COR-L47 (cell line): ENCODE data around the gene PPM1M.
A peak's percentile ranks its signal among the peaks of the same experiment; 100 is the strongest.

ENCODE experiments used
- DNase-seq: peaks from one replicate; lab custom pipeline; 2025; lab: John Stamatoyannopoulos, UW

PPM1M gene

DNA sequence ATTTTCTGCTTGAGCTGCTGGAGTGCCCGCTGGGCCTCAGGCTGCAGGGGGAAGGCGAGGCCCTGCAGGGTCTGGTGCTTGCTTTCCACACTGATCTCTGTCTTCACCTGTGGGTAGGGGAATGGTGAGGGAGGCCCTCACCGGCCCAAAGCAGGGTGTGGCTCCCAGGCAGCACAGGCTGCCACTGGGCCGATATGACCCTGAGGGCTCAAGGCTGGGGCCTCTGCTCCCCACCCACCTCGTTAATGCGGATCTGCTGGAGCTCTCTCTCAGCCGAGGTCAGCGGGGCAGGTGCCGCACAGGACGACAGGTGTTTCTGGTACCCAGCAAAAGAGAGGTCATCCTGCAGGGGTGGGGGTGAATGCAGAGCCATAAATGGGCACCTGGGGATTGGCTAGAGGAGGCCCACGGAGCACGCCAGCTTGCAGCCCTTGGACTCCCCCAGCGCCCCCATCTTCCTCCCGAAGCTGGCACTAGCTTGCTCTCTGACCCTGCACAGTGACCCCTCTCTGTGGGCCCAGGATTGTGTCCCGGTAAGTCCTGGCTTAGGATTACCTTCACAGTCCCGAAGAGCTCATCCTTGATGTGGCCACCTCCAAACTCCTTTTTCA lies 14.6 kb upstream of the PPM1M start:
- DNase-seq, result no peak

DNA sequence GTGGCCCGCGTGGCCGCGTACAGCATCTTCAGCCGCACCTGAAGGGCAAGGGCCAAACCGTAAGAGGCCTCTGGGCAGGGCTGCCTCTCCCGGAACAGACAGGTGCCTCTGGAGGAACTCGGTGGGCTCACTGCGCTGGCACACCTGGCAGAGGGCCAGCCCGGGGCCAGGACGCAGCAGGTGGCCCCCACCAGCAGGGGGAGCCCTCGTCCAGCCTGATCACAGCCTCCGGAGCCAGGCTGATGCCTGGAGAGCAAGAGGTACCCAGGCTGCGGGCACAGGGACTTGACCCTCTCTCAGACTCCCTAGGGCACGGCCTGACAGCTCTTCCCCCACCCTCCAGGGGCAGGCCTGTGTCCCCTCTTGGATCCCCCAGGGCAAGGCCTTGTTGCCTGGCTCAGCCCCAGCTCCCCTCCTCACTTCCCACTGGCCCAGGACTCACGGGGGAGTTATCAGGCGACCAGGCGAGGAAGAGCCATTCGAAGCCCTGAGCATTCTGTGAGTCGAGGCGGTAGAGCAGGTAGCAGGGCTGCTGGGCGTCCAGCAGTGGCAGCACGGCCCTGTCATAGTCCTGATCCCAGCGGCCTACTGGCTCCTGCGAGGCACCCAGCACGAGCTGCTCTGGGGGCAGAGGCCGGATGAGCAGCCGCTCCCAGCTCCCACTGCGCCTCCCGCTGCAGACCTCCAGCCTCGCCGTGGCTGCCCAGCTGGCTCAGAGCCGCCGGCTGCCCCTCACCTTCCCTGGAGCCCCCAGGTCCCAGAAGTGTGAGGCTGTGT lies 13.9 kb upstream of the PPM1M start:
- DNase-seq, result no peak

DNA sequence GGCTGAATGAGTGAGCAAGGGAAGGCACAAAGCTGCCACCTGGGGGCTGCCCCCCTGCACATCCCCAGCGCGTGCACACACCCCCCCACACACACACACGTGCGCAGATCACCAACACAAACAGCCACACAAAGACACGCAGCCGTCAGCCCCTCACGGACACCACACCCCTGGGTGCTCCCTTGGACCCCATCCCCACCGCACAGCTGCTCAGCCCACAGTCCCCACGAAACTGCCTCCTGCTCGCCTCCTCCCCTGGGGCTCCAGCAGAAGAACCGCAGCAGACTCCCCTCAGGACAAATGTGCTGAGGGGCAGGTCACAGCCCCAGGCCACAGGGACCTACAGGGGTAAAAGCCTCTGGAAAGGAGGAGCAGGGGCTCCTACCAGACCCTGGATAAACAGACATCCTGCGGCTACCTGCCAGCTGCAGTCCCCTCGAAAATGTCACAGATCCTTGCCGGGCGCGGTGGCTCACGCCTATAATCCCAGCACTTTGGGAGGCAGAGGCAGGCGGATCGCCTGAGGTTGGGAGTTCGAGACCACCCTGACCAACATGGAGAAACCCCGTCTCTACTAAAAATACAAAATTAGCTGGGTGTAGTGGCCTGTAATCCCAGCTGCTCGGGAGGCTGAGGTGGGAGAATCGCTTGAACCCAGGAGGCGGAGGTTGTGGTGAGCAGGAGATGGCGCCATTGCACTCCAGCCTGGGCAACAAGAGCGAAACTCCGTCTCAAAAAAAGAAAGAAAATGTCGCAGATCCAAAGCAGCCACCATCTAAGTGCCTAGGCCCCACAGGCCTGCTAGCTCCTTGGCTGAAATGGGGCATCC lies 13.1 kb upstream of the PPM1M start:
- no peak for DNase-seq

- no peak for DNase-seq
Observed at GRCh38 chr3:52233108-52233591, 12.4 kb upstream of the PPM1M start.

GRCh38 chr3:52233968-52234367 lies 11.6 kb upstream of the PPM1M start:
- DNase-seq, result no peak

- no peak for DNase-seq
Observed at GRCh38 chr3:52234516-52235447, 10.8 kb upstream of the PPM1M start.

- DNase-seq, result no peak
Observed at GRCh38 chr3:52236424-52236886, 9.1 kb upstream of the PPM1M start.

- no peak for DNase-seq
Observed at GRCh38 chr3:52237006-52237656, 8.4 kb upstream of the PPM1M start.

DNA sequence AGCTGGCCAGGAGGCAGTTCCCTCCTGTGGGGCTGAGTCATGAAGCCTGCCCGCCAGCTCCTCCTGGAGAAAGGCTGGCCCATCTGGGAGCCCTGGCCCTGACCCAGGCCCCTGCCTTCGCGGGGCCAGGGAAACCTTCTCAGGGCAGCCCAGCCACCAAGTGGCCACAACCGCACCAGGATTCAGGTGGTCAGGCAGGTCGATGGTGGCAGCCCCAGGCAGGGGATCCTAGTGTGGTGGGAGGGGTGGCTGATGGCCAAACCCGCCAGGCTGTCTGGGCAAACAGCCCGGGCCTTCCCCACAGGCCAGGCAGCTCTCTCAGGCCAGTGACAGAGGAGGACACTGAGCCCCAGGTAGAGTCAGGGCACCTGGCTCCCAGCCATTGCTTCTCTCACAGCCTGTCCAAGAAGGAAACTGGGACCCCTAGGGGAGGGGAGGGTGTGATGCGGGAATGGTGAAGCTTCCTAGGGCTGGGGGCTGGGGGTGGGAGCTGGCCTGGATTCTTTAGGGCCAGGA lies 7.8 kb upstream of the PPM1M start:
- no peak for DNase-seq

- no peak for DNase-seq
Observed at GRCh38 chr3:52238193-52238760, 7.3 kb upstream of the PPM1M start.

GRCh38 chr3:52238761-52239701 lies 6.5 kb upstream of the PPM1M start, which contains the start of gene TWF2:
Gene TWF2 (minus strand): TSS chr3:52239158. CDS start chr3:52239016, 142 bp downstream.
- DNase-seq, result no peak

- peak; percentile 59 for DNase-seq
Observed at GRCh38 chr3:52240059-52240885, 5.3 kb upstream of the PPM1M start.

- DNase-seq, result no peak
Observed at GRCh38 chr3:52240886-52241370, 4.6 kb upstream of the PPM1M start.

DNA sequence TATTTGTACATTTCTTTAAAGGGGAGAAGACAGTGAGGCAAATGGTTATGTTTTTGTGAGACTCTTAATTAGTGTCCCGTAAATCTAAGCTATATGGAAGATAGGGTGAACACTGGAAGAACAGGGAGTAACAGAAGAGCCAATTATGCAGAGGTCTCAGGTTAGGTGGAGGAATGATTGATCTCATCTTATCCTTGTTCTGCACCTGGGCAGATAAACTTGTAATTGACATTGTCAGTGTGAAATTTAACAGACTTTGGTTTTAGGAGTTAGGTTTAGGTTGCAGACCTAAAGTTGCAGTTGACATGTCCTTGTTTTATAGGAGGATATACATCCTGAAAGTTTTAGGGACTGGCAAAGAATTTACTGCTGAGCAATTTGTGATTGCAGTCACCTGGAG lies 3.5 kb upstream of the PPM1M start:
- no peak for DNase-seq

GRCh38 chr3:52243791-52244628 lies 1.5 kb upstream of the PPM1M start:
- DNase-seq, result no peak

GRCh38 chr3:52246264-52246620 lies 683 bp downstream of the PPM1M start:
- no peak for DNase-seq

- DNase-seq, result no peak
Observed at GRCh38 chr3:52246728-52247408, 1.3 kb downstream of the PPM1M start.
